ENCODE results near the gene TRPV3.

Gene TRPV3

DNA sequence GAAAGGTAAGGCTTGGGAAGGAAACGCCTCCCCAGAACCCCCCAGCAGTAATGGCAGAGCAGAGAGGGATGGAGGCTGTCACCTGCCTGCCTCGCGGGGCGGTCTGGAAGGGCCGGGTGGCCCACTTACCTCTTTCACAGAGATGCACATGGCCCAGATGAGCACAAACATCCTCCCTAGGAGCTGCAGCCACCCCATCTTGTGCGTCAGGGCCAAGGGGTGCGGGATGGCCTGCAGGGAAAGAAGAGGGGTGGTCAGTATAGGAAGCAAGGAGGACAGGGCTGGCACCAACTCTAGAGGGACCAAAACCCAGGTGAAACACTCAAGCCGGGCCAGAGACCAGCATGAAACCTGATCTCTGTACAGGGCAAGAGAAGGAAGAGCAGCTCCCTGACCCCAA, 29.7 kb downstream of the TRPV3 start:
- TF ChIP-seq EZH2 (IDR thresholded peaks at IDR 0.05; ENCODE audit: borderline replicate concordance, low read depth, low read length, severe bottlenecking): no peak
- TF ChIP-seq, protein P1, sequence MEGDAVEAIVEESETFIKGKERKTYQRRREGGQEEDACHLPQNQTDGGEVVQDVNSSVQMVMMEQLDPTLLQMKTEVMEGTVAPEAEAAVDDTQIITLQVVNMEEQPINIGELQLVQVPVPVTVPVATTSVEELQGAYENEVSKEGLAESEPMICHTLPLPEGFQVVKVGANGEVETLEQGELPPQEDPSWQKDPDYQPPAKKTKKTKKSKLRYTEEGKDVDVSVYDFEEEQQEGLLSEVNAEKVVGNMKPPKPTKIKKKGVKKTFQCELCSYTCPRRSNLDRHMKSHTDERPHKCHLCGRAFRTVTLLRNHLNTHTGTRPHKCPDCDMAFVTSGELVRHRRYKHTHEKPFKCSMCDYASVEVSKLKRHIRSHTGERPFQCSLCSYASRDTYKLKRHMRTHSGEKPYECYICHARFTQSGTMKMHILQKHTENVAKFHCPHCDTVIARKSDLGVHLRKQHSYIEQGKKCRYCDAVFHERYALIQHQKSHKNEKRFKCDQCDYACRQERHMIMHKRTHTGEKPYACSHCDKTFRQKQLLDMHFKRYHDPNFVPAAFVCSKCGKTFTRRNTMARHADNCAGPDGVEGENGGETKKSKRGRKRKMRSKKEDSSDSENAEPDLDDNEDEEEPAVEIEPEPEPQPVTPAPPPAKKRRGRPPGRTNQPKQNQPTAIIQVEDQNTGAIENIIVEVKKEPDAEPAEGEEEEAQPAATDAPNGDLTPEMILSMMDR (IDR thresholded peaks at IDR 0.05; ENCODE audit: borderline replicate concordance, extremely low read depth, low read length, poor library complexity, severe bottlenecking): no peak
- Histone ChIP-seq H3K36me3 (ENCODE audit: insufficient read depth, low read length) (no peaks in the 10 kb centered on the region), H3K27me3 (ENCODE audit: insufficient read depth, low read length, poor library complexity) (no peaks in the 10 kb centered on the region), H4K20me1 (ENCODE audit: insufficient read depth, low read length) (no peaks in the 10 kb centered on the region; the same call in 1 of the 2 replicates), H3K4me3 (ENCODE audit: low read depth in 1 of 2, low read length in 2 of 2) (no peak overlapping the region), H3K9me3 (ENCODE audit: insufficient read depth, low read length, severe bottlenecking) (no peaks in the 10 kb centered on the region), H3K9ac (ENCODE audit: low read depth, low read length) (no peak overlapping the region), H3K27ac (ENCODE audit: low read length) (no peak overlapping the region), H3K4me1 (ENCODE audit: insufficient read depth, low read length) (no peaks in the 10 kb centered on the region), H2AFZ (ENCODE audit: low read depth, low read length) (no peak overlapping the region), H3K79me2 (ENCODE audit: insufficient read depth, low read length) (no peaks in the 10 kb centered on the region), H3K4me2 (ENCODE audit: insufficient read depth, low read length) (no peak overlapping the region)
- ATAC-seq (ENCODE audit: insufficient read depth, low read depth): no peak
- DNase-seq: no peak

DNA sequence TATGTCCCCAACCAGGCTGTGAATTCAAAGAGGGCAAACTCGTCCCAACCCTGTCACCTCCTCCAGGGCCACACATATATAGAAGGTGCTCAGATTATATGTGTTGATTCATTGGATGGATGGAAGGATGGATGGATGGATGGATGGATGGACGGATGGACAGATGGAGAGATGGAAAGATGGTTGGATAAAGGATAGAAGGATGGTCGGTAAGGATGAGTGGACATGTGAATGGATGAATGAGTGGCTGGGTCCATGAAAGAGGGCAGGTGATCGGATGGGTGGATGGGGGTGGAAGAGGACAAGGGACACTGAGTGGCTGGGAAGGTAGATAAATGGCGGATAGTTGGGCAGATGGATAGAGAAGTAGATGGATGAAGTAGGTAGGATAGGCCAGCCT, 30.1 kb downstream of the TRPV3 start:
- TF ChIP-seq, protein P1 (IDR thresholded peaks at IDR 0.05; ENCODE audit: borderline replicate concordance, extremely low read depth, low read length, poor library complexity, severe bottlenecking): no peak
- TF ChIP-seq EZH2 (IDR thresholded peaks at IDR 0.05; ENCODE audit: borderline replicate concordance, low read depth, low read length, severe bottlenecking): no peak
- no peaks in the 10 kb centered on the region for H3K36me3 ChIP-seq (ENCODE audit: insufficient read depth, low read length)
- ATAC-seq (ENCODE audit: insufficient read depth, low read depth) (no peak), DNase-seq (no peak)
- H4K20me1 ChIP-seq (ENCODE audit: insufficient read depth, low read length): no peaks in the 10 kb centered on the region; the same call in 1 of the 2 replicates
- no peaks in the 10 kb centered on the region for H3K9me3 ChIP-seq (ENCODE audit: insufficient read depth, low read length, severe bottlenecking)
- H3K4me2 ChIP-seq (ENCODE audit: insufficient read depth, low read length): no peak overlapping the region
- H3K9ac ChIP-seq (ENCODE audit: low read depth, low read length): no peak overlapping the region
- no peaks in the 10 kb centered on the region for H3K27me3 ChIP-seq (ENCODE audit: insufficient read depth, low read length, poor library complexity)
- H3K4me1 ChIP-seq (ENCODE audit: insufficient read depth, low read length): no peaks in the 10 kb centered on the region
- no peak overlapping the region for H3K27ac ChIP-seq (ENCODE audit: low read length)
- H3K4me3 ChIP-seq (ENCODE audit: low read depth in 1 of 2, low read length in 2 of 2): no peak overlapping the region
- no peaks in the 10 kb centered on the region for H3K79me2 ChIP-seq (ENCODE audit: insufficient read depth, low read length)
- H2AFZ ChIP-seq (ENCODE audit: low read depth, low read length): no peak overlapping the region

DNA sequence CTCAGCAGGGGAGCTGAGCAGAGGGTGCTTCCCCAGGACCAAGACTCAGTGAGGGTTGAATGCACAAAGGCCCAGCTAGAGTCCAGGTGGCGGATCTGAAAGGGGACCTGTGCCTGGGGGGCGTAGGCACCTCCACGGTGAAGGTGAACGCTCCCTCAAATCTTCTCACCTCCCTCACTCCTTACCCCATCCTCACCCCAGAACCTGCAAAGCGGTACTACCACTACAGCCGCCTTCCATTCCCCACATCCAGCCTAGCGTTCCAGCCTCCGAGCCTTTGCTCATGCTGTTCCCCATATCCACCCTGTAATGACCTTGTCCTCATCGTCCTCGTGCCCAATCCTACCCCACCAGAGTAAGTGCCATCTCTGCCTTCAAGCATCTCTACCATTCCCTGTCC, 30.6 kb downstream of the TRPV3 start:
- Histone ChIP-seq H3K9me3 (ENCODE audit: insufficient read depth, low read length, severe bottlenecking) (no peaks in the 10 kb centered on the region), H3K36me3 (ENCODE audit: insufficient read depth, low read length) (no peaks in the 10 kb centered on the region), H3K9ac (ENCODE audit: low read depth, low read length) (no peak overlapping the region), H3K4me2 (ENCODE audit: insufficient read depth, low read length) (no peak overlapping the region), H3K4me3 (ENCODE audit: low read depth in 1 of 2, low read length in 2 of 2) (no peak overlapping the region), H3K27ac (ENCODE audit: low read length) (no peak overlapping the region), H3K27me3 (ENCODE audit: insufficient read depth, low read length, poor library complexity) (no peaks in the 10 kb centered on the region), H2AFZ (ENCODE audit: low read depth, low read length) (no peak overlapping the region), H3K79me2 (ENCODE audit: insufficient read depth, low read length) (no peaks in the 10 kb centered on the region), H3K4me1 (ENCODE audit: insufficient read depth, low read length) (no peaks in the 10 kb centered on the region), H4K20me1 (ENCODE audit: insufficient read depth, low read length) (no peaks in the 10 kb centered on the region; the same call in 1 of the 2 replicates)
- no peak for TF ChIP-seq EZH2 (IDR thresholded peaks at IDR 0.05; ENCODE audit: borderline replicate concordance, low read depth, low read length, severe bottlenecking)
- TF ChIP-seq, protein P1 (IDR thresholded peaks at IDR 0.05; ENCODE audit: borderline replicate concordance, extremely low read depth, low read length, poor library complexity, severe bottlenecking): no peak
- ATAC-seq (ENCODE audit: insufficient read depth, low read depth) (no peak), DNase-seq (no peak)

DNA sequence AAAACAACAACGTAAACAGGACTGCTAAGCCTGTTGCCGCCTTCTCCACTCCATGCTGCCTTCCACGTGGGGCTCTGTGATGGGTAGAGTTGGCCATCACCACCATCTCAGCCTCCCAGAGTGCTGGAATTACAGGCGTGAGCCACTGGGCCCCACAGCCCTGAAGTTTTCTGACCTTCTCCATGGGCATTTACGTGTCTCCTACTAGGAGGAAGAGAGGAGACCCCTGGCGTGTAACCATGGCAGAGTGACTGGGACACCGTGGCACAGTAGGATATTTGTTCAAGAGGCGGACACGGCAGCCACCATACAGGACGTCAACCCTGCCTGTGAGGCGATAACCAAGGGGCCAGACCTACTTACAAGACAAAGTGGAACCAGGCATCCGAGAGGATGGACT, 31.1 kb downstream of the TRPV3 start:
- H3K4me1 ChIP-seq (ENCODE audit: insufficient read depth, low read length): no peaks in the 10 kb centered on the region
- H3K27ac ChIP-seq (ENCODE audit: low read length): no peak overlapping the region
- ATAC-seq (ENCODE audit: insufficient read depth, low read depth): no peak
- no peaks in the 10 kb centered on the region for H3K9me3 ChIP-seq (ENCODE audit: insufficient read depth, low read length, severe bottlenecking)
- H3K27me3 ChIP-seq (ENCODE audit: insufficient read depth, low read length, poor library complexity): no peaks in the 10 kb centered on the region
- no peaks in the 10 kb centered on the region for H4K20me1 ChIP-seq (ENCODE audit: insufficient read depth, low read length)
- no peaks in the 10 kb centered on the region for H3K79me2 ChIP-seq (ENCODE audit: insufficient read depth, low read length)
- no peak overlapping the region for H3K9ac ChIP-seq (ENCODE audit: low read depth, low read length)
- no peak for DNase-seq
- TF ChIP-seq, protein P1 (IDR thresholded peaks at IDR 0.05; ENCODE audit: borderline replicate concordance, extremely low read depth, low read length, poor library complexity, severe bottlenecking): no peak
- no peak for TF ChIP-seq EZH2 (IDR thresholded peaks at IDR 0.05; ENCODE audit: borderline replicate concordance, low read depth, low read length, severe bottlenecking)
- no peak overlapping the region for H3K4me3 ChIP-seq (ENCODE audit: low read depth in 1 of 2, low read length in 2 of 2)
- no peaks in the 10 kb centered on the region for H3K36me3 ChIP-seq (ENCODE audit: insufficient read depth, low read length)
- no peak overlapping the region for H2AFZ ChIP-seq (ENCODE audit: low read depth, low read length)
- H3K4me2 ChIP-seq (ENCODE audit: insufficient read depth, low read length): no peak overlapping the region

Measured in DND-41 (cell line).